ENCODE data around the gene SLCO4A1. TPM values are rescaled to one million over a fixed set of nuclear protein-coding genes. Genes with fewer than 3 reads are reported as not detected.

The SLCO4A1 gene
- total RNA-seq, 1 experiment from 2014 or later, result 62.4 TPM

GRCh38 chr20:62637521-62638054, 4.7 kb upstream of the SLCO4A1 start:
- DNase-seq (ENCODE audit: low read depth), result no peak

DNA sequence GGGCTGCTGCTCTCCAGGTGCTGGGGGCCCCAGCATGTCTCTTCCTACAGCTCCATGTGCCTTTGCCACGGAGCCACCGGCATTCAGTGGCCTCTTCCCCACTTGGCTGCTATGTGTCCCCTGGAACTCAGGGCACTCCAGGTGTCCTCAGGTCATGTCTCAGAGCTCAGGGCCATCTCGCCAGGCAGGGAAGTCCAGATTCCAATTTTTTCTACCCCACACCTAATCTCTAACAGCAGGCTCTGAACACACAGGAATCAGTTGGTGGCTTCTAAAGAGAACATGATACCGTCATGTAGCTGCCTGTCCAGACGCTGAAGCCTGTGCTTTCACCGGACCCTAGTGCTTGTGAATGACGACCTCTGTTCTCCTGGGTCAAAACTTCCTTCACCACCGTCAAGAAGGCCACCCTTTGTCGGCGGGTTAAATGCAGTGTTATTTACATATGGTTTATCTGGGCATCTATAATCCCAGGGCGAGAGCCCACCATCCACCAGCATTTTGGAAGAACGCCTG, 4.2 kb upstream of the SLCO4A1 start:
- no peak for DNase-seq (ENCODE audit: low read depth)

GRCh38 chr20:62638679-62639406, 3.5 kb upstream of the SLCO4A1 start:
- no peak for DNase-seq (ENCODE audit: low read depth)

DNA sequence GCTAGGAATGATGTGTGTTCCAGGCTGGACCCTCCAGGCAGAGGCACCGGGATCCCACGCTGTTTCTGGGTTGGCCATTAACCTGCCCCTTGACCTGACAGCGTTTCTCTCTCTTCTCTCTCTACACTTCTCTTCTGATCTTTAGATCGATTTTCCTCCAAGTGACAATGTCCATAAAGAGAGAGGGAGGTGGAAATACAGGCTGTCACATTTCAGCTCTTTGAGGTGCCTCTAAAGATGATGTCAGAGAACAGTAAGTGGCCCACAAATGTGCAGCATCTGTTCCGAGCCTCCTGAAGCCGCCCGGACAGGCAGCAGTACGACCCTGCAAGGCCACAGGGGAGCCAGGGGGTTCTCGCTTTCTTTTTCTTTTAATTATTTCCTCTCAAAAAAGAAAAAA, 2.5 kb upstream of the SLCO4A1 start:
- DNase-seq (ENCODE audit: low read depth), result no peak

- no peak for DNase-seq (ENCODE audit: low read depth)
These were observed 1.4 kb upstream of the SLCO4A1 start for GRCh38 chr20:62640870-62641269.

GRCh38 chr20:62641321-62642050, 817 bp upstream of the SLCO4A1 start:
- no peak for DNase-seq (ENCODE audit: low read depth)

- DNase-seq (ENCODE audit: low read depth), result peak; percentile 42
These were observed 590 bp downstream of the SLCO4A1 start for GRCh38 chr20:62642666-62643520.

- peak; percentile 81 for DNase-seq (ENCODE audit: low read depth)
These were observed 1.3 kb downstream of the SLCO4A1 start for GRCh38 chr20:62643521-62644043.

DNA sequence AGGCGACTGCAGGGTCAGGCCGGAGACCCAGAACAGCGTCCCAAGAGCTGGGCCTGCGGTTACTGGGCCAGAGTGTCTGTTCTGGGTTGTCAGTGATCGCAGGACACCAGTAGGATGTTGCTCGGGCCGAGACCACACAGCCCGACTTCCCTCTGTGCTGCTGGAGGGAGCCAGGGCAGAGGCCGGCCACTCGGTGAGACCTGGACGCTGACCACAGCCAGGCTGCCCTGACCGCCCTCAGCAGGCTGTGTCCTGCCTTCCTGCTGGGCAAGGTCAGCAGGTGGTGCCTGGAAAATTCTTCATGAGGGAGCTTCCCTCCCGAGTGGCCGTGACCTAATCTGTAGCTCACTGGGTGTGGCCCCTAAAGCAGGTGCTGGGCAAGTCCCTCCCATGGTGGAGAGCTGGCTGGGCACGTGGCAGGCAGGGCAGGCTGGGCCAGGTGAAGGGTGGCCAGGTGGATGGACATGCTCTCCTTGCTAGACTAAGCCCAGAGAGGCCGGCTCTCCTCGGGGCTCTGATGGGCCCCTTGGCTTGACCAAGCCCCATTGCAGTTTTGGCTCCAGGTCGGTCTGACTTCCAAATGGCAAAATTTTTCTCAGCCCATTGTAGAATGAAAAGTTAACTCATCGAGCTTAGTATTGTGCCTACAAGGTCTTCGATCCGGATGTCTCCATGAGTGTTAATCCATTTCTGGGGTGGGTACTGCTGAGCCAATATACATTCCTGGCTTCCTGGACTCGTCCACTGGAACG, 1.9 kb downstream of the SLCO4A1 start:
- DNase-seq (ENCODE audit: low read depth), result no peak

- no peak for DNase-seq (ENCODE audit: low read depth)
These were observed 2.6 kb downstream of the SLCO4A1 start for GRCh38 chr20:62644802-62645496.

- no peak for DNase-seq (ENCODE audit: low read depth)
These were observed 3.3 kb downstream of the SLCO4A1 start for GRCh38 chr20:62645613-62646012.

DNA sequence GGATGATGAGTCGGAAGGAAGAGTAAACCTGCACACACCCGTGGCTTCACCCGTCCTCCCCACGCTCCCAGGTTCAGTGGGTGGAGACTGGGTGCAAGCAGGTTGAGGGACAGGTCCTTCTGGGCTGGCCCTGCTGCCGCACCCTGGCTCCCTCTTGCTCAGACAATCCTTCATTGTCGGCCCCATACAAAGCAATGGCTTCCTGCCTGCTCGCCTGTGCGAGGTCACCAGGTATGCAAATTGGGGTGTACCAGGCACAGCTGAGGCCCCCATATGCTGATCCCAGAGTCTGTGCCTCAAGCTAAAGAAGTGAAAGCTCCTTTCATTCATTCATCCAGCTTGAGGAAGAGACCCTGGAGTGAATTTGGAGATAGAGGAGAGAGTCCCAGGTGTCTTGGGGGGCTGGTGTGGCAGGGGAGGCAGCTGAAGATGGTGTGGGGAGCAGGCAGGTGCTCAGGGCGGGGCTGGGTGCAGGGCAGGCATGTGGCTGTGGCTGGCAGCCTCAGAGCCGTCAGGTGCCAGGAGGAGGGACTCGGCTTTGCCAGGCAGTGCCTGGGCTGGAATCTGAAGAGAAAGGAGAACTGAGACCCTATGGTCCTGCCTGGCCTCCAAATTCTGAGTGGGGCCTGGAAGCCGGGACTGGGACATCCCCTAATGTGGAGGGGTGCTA, 4.7 kb downstream of the SLCO4A1 start:
- no peak for DNase-seq (ENCODE audit: low read depth)

DNA sequence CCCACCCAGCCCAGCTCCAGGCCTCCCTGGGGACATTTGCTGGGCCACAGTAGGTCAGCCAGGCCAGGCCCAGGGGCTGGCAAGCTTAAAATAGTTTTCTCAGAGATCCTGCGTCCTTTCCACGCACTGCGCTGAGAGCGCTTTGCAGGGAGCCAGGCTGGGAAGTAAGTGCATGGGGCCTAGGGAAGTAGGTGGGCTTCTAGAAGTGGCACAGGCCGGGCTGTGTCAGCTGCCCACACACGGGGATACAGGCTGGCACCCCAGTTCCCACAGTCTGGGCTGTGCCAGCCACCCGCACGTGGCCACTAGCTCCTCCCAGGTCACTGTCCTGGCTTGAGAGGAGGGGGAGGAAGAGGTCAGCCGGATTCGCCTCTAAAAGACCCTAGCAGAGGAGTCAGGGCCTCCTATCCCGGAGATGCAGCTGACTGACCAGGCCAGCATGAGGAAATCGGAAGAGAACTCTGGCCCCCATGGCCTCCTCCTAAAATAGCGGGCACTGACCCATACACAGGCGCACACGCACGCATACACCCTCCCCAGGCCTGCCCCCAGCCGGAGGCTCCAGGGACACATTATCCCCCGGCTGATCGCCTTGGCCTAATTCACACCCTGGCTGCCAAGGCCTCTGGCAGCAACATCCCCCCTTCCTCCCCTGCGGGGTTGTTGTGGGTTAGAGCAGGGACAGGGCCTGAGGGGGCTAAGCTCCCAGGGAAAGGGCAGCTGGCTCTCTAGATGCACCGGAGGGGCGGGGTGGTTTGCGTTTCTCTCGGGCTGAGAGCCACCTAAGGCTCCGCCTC, 5.4 kb downstream of the SLCO4A1 start:
- peak; percentile 75 for DNase-seq (ENCODE audit: low read depth)

- no peak for DNase-seq (ENCODE audit: low read depth)
These were observed 6.2 kb downstream of the SLCO4A1 start for GRCh38 chr20:62648318-62648995.

- DNase-seq (ENCODE audit: low read depth), result no peak
These were observed 6.8 kb downstream of the SLCO4A1 start for GRCh38 chr20:62649140-62649539.

GRCh38 chr20:62650551-62651284, 8.4 kb downstream of the SLCO4A1 start:
- no peak for DNase-seq (ENCODE audit: low read depth)

- peak; percentile 95 for DNase-seq (ENCODE audit: low read depth)
These were observed 9.2 kb downstream of the SLCO4A1 start for GRCh38 chr20:62651285-62652021.
